ENCODE data around the gene PAQR5.
A peak's percentile ranks its signal among the peaks of the same experiment; 100 is the strongest.
"Not testable (repeated sequence)": the region's sequence is repeated elsewhere in the genome, so short reads cannot be mapped to it uniquely, and the experiment has no call there.

Gene PAQR5

DNA sequence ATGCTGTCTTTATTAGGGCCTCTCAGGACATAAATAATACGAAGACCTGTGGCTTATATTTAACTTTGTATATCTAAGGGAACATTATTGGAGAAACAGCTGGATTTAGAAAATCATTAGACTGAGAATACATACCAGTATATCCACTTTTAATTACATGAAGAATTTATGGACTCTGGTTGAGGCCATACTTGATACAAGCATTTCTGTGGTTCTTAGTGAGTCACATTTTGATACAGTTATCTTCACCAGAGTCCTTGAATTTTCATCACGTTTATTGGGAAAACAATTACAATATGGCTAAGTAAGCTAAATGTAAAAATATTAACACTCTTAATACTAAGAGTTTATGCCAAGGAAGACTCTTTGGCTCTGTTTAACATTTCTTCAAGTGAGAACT lies 125.3 kb downstream of the PAQR5 start:
- DNase-seq (ENCODE audit: low read depth): no peak

DNA sequence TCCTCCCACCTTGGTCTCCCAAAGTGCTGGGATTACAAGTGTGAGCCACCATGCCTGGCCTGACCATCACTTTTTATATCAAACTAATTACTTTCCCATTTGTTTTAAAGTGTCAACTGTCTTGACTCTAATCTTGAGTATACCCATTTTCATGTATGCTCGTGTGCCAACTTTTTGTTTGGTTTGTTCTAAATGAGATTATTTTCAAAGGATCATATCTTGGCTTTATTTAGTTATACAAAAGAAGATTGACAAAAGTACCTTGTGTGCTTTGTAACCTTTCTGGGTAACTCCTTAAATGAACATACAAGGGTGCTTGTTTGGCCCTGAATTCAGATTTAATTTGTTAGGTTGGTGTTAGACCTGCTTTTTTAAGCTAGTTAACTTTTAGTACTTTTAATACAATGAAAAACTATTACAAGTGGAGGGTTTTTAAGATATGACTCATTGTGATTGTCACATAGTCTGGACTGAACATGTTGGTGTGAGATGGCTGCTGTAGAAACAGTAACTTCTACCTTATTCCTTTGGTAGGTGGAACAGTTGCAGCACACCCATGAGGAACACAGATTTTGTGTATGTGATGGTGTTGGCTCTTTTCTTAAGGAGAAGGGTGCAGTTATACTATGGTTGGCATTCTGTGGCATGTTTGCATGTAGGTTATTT lies 126.2 kb downstream of the PAQR5 start:
- DNase-seq (ENCODE audit: low read depth): no peak

DNA sequence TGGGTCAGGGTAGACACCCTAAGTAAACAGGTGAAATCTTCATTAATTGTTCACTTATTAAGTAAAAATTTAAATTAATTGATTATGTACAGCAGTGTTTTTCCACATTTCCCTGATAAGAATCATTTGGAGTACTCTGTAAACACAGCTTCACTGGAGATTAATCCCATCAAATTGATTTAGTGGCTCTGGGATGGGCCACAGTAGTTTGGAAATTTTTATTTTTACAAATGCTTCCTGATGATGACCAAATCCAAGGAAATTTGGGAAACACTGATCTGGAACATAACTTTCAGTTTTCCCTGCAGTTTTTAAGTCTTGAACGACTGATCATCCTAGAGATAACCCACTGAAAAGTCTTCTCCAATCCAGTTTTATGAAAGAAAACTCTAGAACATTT lies 135.1 kb downstream of the PAQR5 start:
- no peak for DNase-seq (ENCODE audit: low read depth)

DNA sequence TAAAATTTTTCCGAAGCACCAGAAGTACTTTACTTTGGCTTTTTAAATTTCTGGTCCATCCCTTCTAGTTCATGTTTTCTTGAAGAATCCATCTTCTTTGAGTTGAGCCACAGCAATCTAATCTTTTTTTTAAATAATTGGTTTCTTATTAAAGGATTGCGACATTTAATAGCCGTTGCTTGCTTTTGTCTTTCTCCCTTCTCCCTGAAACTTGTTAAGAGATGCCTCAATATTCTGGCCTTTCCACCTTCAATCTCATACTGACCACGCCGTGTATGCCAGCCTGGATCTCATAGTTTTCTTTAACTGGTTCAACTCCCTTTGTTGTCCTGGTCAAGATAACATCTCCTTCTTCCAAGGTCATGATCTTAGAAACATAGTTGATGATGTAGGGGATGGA lies 135.5 kb downstream of the PAQR5 start:
- no peak for DNase-seq (ENCODE audit: low read depth)

- DNase-seq (ENCODE audit: low read depth): no peak
These were observed 136.0 kb downstream of the PAQR5 start for GRCh38 chr15:69434679-69435078.

DNA sequence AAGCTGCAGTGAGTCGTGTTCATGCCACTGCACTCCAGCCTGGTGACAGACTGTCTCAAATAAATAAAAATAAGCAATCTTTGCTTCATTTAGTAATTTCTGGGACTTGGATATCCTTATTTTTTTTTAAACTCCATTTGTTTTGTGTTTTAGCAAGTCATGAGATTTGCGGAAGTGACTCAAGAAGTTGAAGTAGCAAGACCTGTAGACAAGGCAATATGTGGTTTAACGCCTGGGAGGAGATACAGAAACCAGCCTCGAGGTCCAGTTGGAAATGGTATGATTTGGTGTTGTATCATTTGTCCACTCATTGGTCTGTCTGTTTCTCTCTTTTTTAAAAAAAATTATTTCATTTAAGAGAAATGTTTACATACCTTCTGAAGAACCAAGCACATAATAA lies 137.3 kb downstream of the PAQR5 start:
- no peak for DNase-seq (ENCODE audit: low read depth)

DNA sequence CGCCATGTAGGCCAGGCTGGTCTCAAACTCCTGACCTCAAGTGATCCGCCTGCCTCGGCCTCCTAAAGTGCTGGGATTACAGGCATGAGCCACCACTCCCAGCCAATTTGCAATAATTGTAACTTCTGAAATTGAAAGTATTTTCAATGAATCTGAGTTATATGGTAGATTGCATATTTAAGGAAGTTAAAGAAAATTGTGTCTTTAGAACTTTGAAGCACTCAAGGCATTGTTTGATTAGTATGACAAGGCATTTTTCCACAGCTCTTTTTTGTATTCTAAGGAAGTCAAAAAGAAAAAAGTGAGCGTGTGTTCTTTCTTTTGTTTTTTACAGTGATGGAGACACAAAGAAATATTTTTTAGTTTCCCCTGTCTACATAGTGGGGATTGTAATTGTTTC lies 138.2 kb downstream of the PAQR5 start:
- DNase-seq (ENCODE audit: low read depth): no peak

DNA sequence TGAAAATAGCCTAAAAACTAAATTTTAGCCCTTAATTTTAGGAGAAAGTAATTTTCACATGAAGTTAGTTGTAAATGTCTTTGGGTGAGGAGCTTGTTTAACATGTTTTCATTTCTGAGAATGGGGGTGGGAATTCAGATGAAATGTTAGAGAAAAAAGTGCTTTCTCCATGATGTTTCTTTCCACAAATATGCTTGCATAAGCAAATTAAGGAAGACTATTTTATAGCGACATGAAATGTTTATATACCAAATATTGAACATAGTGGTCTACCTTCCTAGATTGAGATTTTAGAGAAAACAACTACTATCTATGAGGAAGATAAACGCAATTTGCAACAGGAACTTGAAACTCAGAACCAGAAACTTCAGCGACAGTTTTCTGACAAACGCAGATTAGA lies 140.9 kb downstream of the PAQR5 start:
- DNase-seq (ENCODE audit: low read depth): no peak

DNA sequence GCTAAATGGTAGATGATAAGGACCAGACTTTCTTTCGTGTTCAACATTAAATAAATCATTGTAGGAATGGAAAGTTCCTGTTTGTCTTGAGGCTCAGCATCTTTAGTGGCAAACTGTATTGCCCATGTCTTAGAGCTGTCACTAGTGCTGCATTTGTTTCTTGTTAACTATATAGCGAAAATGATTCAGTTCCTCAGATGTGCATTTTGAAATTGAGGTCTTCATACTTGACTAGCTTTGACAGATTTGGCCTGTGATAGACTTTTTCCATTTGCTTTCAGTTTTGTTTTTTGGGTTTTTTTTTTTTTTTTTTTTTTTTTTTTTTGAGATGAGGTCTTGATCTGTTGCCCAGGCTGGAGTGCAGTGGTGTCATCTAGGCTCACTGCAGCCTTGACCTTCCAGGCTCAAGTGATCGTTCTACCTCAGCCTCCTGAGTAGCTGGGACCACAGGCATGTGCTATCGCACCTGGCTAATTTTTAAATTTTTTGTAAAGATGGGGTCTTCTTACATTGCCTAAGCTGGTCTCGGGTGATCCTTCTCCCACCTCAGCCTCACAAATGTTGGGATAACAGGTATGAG lies 144.4 kb downstream of the PAQR5 start:
- peak; percentile 33 for DNase-seq (ENCODE audit: low read depth)

DNA sequence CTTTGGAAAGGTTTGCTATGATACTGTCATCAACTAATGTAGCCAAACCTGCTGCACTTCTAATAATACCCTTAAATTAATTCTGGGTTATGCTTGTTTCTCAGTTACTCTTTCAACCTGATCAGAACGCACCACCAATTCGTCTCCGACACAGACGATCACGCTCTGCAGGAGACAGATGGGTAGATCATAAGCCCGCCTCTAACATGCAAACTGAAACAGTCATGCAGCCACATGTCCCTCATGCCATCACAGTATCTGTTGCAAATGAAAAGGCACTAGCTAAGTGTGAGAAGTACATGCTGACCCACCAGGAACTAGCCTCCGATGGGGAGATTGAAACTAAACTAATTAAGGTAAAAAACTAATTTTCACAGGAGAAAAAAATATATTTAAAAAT lies 146.0 kb downstream of the PAQR5 start:
- DNase-seq (ENCODE audit: low read depth): no peak

- DNase-seq (ENCODE audit: low read depth): no peak
These were observed 148.2 kb downstream of the PAQR5 start for GRCh38 chr15:69446953-69447352.

GRCh38 chr15:69450221-69450620 lies 151.5 kb downstream of the PAQR5 start:
- not testable (repeated sequence) for DNase-seq (ENCODE audit: low read depth)

- DNase-seq (ENCODE audit: low read depth): no peak
These were observed 152.4 kb downstream of the PAQR5 start for GRCh38 chr15:69450968-69451695.

GRCh38 chr15:69451951-69452691 lies 153.4 kb downstream of the PAQR5 start:
- peak; percentile 42 for DNase-seq (ENCODE audit: low read depth)

DNA sequence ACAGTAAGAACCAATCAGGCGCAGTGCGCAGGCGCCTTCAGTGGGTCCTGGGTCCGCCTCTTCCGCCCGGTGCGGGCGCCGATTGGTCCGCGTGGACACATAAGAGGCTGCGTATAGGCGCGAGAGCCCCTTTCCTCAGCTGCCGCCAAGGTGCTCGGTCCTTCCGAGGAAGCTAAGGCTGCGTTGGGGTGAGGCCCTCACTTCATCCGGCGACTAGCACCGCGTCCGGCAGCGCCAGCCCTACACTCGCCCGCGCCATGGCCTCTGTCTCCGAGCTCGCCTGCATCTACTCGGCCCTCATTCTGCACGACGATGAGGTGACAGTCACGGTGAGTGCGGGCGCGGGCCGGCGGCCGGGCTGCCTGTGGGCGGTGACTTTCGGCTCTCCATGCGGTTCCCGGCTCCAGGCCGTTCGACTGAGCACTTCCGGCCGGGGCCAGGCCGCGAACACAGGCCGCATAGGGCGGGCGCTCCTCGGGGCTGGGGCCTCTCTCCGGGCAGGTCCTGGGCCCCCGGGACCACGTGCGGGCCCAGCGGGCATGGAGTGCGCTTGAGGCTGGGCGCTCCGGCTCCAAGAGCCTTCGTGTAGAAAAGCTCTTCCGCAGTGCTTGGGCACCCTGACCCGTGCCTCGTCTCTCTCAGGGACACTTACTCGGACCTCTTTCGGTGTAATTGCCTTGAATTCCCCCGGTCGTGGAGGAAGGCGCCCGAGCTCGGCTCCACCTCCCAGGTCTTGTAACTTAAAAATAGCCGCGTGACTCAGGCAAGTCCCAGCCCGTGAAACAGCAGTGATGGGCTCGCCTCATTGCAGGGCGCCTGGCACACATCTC lies 154.2 kb downstream of the PAQR5 start, which contains the start of gene RPLP1:
Gene RPLP1, plus strand, starts transcription at position 127 of the 830 bp plus-strand sequence. Its CDS starts 131 bp downstream, at position 258.
- DNase-seq (ENCODE audit: low read depth): peak; percentile 94

DNA sequence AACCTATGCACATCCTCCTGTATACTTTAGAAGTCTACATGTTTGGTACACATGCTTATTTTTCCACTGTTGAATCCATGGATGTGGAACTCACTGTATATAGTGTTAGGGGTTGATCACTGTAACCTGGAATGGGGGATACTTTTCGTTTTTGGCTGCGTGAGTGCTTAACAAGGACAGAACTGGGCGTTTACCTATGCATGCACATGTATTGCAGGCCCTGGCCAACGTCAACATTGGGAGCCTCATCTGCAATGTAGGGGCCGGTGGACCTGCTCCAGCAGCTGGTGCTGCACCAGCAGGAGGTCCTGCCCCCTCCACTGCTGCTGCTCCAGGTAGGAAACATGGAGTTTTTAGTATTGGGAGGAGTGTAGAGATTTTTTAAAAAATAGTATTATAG lies 156.2 kb downstream of the PAQR5 start:
- DNase-seq (ENCODE audit: low read depth): no peak

DNA sequence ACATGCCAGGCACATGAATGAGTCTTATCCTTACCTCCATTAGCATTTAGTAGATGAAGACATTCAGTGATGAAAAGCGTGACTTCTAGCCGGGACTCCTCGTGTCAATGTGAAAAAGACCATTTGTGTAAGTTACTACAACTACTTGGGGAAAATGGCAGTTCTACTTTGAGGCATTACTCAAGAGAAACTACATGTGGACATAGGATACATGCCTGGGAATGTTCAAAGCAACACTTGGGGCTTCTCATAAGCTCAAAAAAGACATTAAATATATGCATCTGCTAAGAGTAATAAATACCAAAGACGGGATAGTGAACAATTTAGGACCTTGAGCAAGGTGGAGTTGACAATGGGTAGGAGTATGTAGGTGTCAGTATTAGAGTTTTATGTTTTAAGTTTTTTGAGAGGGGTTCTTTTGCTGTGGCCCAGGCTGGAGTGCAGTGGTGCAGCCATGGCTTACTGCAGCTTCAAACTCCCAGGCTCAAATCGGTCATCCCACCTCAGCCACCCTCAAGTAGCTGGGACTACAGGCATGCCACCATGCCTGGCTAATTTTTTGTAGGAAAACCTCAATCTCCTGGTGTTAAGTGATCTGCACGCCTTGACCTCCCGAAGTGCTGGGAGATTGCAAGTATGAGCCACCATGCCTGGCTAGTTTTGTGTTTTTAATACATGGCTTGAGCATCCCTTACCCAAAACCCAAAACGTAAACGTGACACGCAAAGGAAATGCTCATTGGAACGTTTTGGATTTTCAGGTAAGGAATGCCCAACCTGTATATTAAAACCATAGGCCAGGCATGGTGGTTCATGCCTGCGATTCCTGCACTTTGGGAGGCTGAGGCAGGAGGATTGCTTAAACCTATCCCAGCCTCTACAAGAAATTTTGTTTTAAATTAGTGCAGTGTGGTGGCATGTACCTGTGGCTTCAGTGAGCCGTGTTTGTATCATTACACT lies 157.8 kb downstream of the PAQR5 start:
- no peak for DNase-seq (ENCODE audit: low read depth)
